ENCODE results near the gene SPAG9.

Gene SPAG9

DNA sequence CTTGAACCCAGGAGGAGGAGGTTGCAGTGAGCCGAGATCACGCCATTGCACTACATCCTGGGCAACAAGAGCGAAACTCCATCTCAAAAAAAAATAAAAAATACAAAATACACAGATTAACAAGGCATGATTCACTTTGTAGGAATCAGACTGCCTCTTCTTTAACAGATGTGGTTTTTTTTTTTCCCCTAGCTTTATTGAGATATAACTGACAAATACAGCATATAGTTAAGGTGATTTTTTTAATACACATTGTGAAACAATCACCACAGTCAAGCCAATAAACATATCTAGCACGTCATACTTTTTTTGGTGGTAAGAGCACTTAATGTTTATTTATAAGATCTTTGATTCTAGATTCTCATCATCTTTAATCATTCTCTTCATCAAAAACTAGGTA, 87.8 kb downstream of the SPAG9 start:
- DNase-seq: no peak
- Histone ChIP-seq H3K4me3 (ENCODE audit: low read depth, low read length) (no peak overlapping the region), H3K27me3 (replicated peaks) (no peaks in the 10 kb centered on the region), H3K36me3 (replicated peaks) (peaks cover under 1% of the 10 kb centered on the region), H3K27ac (no peak overlapping the region)
- TF ChIP-seq, protein P1, sequence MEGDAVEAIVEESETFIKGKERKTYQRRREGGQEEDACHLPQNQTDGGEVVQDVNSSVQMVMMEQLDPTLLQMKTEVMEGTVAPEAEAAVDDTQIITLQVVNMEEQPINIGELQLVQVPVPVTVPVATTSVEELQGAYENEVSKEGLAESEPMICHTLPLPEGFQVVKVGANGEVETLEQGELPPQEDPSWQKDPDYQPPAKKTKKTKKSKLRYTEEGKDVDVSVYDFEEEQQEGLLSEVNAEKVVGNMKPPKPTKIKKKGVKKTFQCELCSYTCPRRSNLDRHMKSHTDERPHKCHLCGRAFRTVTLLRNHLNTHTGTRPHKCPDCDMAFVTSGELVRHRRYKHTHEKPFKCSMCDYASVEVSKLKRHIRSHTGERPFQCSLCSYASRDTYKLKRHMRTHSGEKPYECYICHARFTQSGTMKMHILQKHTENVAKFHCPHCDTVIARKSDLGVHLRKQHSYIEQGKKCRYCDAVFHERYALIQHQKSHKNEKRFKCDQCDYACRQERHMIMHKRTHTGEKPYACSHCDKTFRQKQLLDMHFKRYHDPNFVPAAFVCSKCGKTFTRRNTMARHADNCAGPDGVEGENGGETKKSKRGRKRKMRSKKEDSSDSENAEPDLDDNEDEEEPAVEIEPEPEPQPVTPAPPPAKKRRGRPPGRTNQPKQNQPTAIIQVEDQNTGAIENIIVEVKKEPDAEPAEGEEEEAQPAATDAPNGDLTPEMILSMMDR (IDR thresholded peaks at IDR 0.05; ENCODE audit: low read depth, low read length, missing control alignments): no peak
- in situ Hi-C loops (cut with HindIII; ENCODE audit: low pct_ligation_motif_present, low sequenced_read_pairs): no loop called here

DNA sequence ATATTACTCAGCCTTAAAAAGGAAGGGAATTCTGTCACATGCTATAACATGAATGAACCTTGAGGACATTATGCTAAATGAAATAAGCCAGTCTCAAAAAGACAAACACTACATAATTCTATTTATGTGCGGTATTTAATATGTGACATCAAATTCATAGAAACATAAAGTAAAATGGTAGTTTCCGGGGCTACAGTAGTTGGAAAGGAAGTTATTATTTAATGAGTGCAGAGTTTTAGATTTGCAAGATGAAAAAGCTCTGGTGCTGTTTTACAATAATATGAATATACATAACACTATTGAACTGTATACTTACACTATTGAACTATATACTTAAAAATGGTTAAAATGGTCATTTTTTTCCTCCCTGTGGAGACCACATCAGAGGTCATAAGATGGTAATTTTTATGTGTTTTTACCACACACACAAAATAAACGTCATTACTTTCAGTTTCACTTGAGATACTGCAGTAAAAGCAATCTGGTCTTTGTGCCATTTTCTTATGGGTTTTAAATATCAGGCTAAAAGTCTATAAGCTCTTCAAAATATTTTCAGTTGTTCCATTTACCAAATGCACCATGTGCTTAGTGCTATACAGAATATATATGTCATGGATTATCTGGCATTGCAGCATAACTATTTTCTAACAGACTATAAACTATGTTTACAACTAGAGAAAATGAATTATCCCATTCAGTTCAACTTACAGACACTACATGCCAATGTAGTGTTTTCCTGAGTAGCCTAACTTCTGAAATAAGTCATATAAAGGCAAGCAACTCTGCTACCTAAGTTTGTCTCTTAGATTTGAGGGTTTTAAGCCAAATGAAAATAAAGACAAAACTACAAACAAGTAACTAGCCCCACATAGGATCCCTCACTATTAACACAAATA, 90.9 kb downstream of the SPAG9 start:
- Histone ChIP-seq H3K27ac (peak overlapping the region; percentile 56), H3K27me3 (replicated peaks) (no peaks in the 10 kb centered on the region), H3K36me3 (replicated peaks) (no peaks in the 10 kb centered on the region), H3K4me3 (ENCODE audit: low read depth, low read length) (no peak overlapping the region)
- no peak for DNase-seq
- TF ChIP-seq, protein P1 (IDR thresholded peaks at IDR 0.05; ENCODE audit: low read depth, low read length, missing control alignments): no peak
- in situ Hi-C loops (cut with HindIII; ENCODE audit: low pct_ligation_motif_present, low sequenced_read_pairs): no loop called here

DNA sequence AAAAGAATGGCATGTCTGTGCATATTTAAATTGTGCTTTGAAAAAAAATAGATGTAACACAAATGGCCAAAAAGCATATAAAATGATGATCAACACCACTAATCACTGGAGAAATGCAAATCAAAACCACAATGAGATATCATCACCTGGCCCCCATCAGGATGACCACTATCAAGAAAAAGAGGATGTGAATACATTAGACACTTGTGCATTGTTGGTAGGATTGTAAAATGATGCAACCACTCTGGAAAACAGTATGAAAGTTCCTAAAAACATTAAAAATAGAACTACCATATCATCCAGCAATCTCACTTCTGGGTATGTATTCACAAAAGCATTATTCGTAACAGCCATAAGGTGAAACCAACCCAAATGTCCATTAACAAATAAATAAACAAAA, 91.5 kb downstream of the SPAG9 start:
- no peak overlapping the region for H3K4me3 ChIP-seq (ENCODE audit: low read depth, low read length)
- H3K36me3 ChIP-seq (replicated peaks): no peaks in the 10 kb centered on the region
- no peaks in the 10 kb centered on the region for H3K27me3 ChIP-seq (replicated peaks)
- in situ Hi-C loops (cut with HindIII; ENCODE audit: low pct_ligation_motif_present, low sequenced_read_pairs): no loop called here
- peak overlapping the region; percentile 56 for H3K27ac ChIP-seq
- no peak for DNase-seq
- TF ChIP-seq, protein P1 (IDR thresholded peaks at IDR 0.05; ENCODE audit: low read depth, low read length, missing control alignments): no peak

DNA sequence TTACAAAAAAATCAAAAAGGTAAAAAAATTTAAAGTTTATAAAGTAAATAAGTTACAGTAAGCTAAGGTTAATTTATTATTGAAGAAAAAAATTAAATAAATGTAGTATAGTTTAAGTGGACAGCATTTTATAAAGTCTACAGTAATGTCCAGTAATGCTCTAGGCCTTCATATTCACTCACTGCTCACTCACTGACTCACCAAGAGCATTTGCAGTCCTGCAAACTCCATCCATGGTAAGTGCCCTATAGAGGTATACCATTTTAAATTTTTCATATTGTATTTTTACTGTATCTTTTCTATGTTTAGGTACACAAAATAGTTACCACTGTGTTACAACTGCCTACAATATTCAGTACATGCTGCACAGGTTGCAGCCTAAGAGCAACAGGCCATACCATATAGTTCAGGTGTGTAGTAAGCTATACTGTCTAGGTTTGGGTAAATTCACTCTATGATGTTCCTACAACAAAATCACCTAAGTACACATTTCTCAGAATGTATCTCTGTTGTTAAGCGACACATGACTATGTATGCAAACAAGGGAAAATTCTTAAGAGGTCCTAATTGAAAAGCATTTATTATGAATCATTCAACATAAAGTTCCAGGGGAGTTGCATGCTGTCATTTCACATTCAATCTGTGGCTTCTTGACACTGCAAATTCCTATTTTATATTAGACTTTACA, 92.3 kb downstream of the SPAG9 start:
- Histone ChIP-seq H3K27me3 (replicated peaks) (no peaks in the 10 kb centered on the region), H3K36me3 (replicated peaks) (no peaks in the 10 kb centered on the region), H3K27ac (no peak overlapping the region), H3K4me3 (ENCODE audit: low read depth, low read length) (no peak overlapping the region)
- TF ChIP-seq, protein P1 (IDR thresholded peaks at IDR 0.05; ENCODE audit: low read depth, low read length, missing control alignments): no peak
- no peak for DNase-seq
- in situ Hi-C loops (cut with HindIII; ENCODE audit: low pct_ligation_motif_present, low sequenced_read_pairs): no loop called here

DNA sequence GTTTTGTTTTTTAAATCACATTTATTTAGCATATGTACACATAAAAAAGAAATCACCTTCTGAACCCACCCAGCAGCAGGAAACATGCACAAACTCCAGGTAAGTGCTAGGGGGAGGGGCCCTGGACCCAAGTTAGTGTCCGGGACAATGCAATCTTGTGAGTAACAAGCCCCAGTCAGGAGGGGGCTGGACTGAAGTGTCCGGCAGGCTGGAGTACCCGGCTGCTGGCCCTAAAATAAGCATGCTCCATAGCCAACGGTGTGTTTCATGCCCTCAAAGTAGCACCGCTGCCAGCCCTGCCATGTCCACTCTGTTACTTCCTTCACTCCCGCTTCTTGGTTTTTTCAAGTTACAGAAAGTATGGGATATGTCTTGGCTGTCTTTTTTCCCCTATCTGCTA, 102.1 kb downstream of the SPAG9 start:
- no peak overlapping the region for H3K4me3 ChIP-seq (ENCODE audit: low read depth, low read length)
- in situ Hi-C loops (cut with HindIII; ENCODE audit: low pct_ligation_motif_present, low sequenced_read_pairs): no loop called here

More for the DNA sequence above, 102.1 kb downstream of the SPAG9 start:
- DNase-seq: no peak
- no peaks in the 10 kb centered on the region for H3K27me3 ChIP-seq (replicated peaks)
- TF ChIP-seq, protein P1 (IDR thresholded peaks at IDR 0.05; ENCODE audit: low read depth, low read length, missing control alignments): no peak
- no peak overlapping the region for H3K27ac ChIP-seq
- peaks cover 11% of the 10 kb centered on the region for H3K36me3 ChIP-seq (replicated peaks)

Measured in brain microvascular endothelial cell (primary cell).